Stimulated activated CD4-positive, alpha-beta T cell treated with anti-CD3 and anti-CD28 coated beads, Interleukin-15, amount 100 ng/mL, for 48 hours (primary cell): Measurements from ENCODE around the gene COL28A1.
"Not testable (repeated sequence)": the region's sequence is repeated elsewhere in the genome, so short reads cannot be mapped to it uniquely, and the experiment has no call there.

ENCODE experiments used
- DNase-seq, 2 donors: peaks; one replicate each; pipeline ENCODE4 v3.0.0-alpha.2; 2020; ENCODE audit warnings: low read depth in 2 of 2

Gene COL28A1

GRCh38 chr7:7519056-7519455, 16.6 kb downstream of the COL28A1 start:
- no peak for DNase-seq

- no peak for DNase-seq
Observed at GRCh38 chr7:7517754-7518153, 17.9 kb downstream of the COL28A1 start.

GRCh38 chr7:7516662-7517061, 19.0 kb downstream of the COL28A1 start:
- no peak for DNase-seq

GRCh38 chr7:7516156-7516555, 19.5 kb downstream of the COL28A1 start:
- no peak for DNase-seq

- DNase-seq: no peak
Observed at GRCh38 chr7:7512861-7513597, 22.6 kb downstream of the COL28A1 start.

- no peak for DNase-seq
Observed at GRCh38 chr7:7510794-7511193, 24.9 kb downstream of the COL28A1 start.

GRCh38 chr7:7505915-7506314, 29.8 kb downstream of the COL28A1 start:
- DNase-seq: no peak

GRCh38 chr7:7504910-7505704, 30.6 kb downstream of the COL28A1 start:
- DNase-seq: no peak

- DNase-seq: no peak
Observed at GRCh38 chr7:7499892-7500291, 35.8 kb downstream of the COL28A1 start.

- DNase-seq: no peak
Observed at GRCh38 chr7:7498856-7499255, 36.8 kb downstream of the COL28A1 start.

- no peak for DNase-seq
Observed at GRCh38 chr7:7496311-7496710, 39.4 kb downstream of the COL28A1 start.

GRCh38 chr7:7495171-7495570, 40.5 kb downstream of the COL28A1 start:
- no peak for DNase-seq

GRCh38 chr7:7491044-7491443, 44.6 kb downstream of the COL28A1 start:
- no peak for DNase-seq

- DNase-seq: no peak
Observed at GRCh38 chr7:7490003-7490402, 45.7 kb downstream of the COL28A1 start.

GRCh38 chr7:7489546-7489945, 46.1 kb downstream of the COL28A1 start:
- DNase-seq: no peak

- no peak for DNase-seq
Observed at GRCh38 chr7:7486362-7486761, 49.3 kb downstream of the COL28A1 start.

- no peak for DNase-seq
Observed at GRCh38 chr7:7484072-7484471, 51.6 kb downstream of the COL28A1 start.

- no peak for DNase-seq
Observed at GRCh38 chr7:7481802-7482201, 53.9 kb downstream of the COL28A1 start.

GRCh38 chr7:7479275-7479805, 56.3 kb downstream of the COL28A1 start:
- DNase-seq: no peak

GRCh38 chr7:7478569-7478968, 57.1 kb downstream of the COL28A1 start:
- no peak for DNase-seq

- DNase-seq: not testable (repeated sequence)
Observed at GRCh38 chr7:7477641-7478040, 58.0 kb downstream of the COL28A1 start.

- no peak for DNase-seq
Observed at GRCh38 chr7:7476381-7476780, 59.3 kb downstream of the COL28A1 start.

GRCh38 chr7:7475601-7476000, 60.1 kb downstream of the COL28A1 start:
- DNase-seq: no peak
